Measurements from ENCODE around the gene GORASP1.
"Not testable (repeated sequence)": the region's sequence is repeated elsewhere in the genome, so short reads cannot be mapped to it uniquely, and the experiment has no call there.

Gene GORASP1

GRCh38 chr3:39061228-39061627 is 46.2 kb downstream of the GORASP1 start:
- not testable (repeated sequence) for DNase-seq

DNA sequence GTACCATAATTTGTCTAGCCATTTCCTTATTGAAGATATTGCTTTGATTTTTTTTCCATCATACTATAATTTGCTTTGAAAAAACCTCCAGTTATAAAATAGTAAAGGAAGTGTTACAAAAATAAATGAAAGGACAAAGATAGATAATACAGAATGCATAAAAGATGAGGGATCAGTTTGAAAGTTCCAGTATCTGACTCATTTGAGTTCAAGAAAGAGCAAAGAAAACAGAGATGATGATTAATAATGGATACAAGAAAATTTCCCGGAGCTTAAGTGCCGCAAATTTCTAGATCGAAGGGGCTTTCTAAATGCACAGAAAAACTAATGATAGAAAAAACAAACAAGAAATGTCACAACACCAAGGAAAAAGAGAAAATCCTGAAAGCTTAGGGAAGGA is 51.3 kb downstream of the GORASP1 start:
- DNase-seq: no peak

DNA sequence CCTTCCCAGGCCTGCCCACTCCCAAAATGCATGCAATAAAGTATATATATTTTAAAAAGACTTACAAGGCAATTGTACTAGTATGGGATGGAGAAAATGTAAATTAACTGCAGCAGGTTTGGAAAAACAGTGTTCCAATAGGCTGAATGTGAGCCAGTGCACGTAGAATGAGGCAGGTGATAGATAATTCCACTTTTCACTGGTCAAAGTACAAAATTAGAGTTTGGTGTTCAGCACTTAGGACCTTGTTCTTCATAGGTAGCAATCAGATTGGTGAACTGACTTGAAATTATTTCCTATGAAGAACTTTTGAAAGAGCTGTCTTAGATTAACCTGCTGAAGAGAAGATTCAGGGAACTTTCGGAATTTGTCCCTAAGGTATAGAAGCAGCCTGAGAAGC is 53.7 kb downstream of the GORASP1 start:
- no peak for DNase-seq

GRCh38 chr3:39052583-39052982 is 54.8 kb downstream of the GORASP1 start:
- no peak for DNase-seq

DNA sequence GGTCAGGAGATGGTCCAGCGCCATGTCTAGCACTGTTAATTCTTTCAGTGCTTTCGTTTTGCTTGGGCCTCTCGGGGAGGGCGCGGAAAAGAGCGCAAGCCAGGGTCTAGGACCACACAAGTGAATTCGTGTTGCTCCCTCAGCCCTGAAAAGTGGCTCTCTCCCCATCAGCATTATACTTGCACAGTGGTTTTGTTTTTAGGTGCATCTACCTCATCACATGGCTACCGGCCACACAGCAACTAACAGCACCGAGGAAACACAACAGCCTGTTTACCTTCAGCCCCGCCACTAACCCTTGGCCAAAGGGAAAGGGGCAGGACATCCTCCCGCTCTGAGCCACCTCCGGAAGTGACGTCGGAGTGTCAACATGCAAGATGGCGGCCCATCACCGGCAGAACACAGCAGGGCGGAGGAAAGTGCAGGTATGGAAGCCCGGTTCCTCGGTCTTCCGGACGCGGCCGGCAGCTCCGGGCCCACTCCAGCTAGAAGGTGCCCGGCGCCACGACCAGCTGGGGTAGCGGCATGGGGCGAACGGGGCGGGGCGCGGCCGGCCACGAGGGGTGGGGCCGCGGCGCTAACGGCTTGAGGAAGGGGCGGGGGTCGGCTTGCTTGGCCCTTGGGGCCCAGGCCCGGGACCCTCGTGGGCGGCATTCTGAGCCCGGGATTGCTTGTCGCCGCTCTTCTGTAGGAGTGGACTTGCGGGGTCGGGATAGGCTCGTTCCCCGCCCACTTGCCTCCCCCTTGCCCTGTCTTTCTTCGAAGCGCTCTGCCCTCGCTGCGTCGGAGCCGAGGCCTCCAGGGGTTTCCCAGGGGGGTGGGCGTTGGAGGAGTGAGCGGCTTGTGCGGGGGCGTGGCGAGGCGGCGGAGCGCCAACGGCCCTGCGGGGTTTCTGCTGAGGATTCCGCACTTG is 55.5 kb downstream of the GORASP1 start, which contains the start of the genes SCN11A and WDR48:
Gene SCN11A, minus strand, starts transcription at position 296 of the 913 bp plus-strand sequence. CDS start 101,582 bp downstream, outside the sequence.
Gene WDR48, plus strand, starts transcription at position 368 of the 913 bp plus-strand sequence. Its CDS starts 10 bp downstream, at position 378.
- DNase-seq: peak; percentile 22 to 38

DNA sequence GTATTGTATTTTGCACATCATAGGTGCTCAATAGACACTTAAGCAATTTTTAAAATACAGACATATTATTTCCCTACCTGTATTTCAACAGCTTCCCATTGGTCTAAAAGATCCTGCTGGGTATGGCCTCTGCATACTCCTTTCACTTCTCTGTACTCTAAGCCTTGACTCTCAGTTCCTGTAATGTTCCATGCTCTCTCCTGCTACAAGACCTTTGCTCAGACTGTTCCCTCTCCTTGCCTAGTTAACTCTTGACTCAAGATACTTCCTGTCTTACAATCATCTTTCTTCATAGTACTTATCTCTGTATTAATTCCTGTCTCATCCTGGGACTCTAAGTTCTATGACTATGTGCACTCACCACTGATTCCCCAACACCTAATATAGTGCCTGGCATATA is 57.4 kb downstream of the GORASP1 start:
- no peak for DNase-seq

Measured in NCI-H187 (cell line).